Activated naive CD8-positive, alpha-beta T cell treated with anti-CD3 and anti-CD28 coated beads, Interleukin-2, amount 50 U/mL, for 16 hours (primary cell): Measurements from ENCODE around the gene PNLIPRP2.

ENCODE experiments used
- DNase-seq: peaks from one replicate; pipeline ENCODE4 v3.0.0-alpha.2; 2020; ENCODE audit warnings: low read depth, low spot score

PNLIPRP2 gene

GRCh38 chr10:116612107-116612769, 8.5 kb upstream of the PNLIPRP2 start:
- no peak for DNase-seq

GRCh38 chr10:116613471-116613870, 7.3 kb upstream of the PNLIPRP2 start:
- no peak for DNase-seq

- no peak for DNase-seq
Measured at GRCh38 chr10:116614796-116615195, 6.0 kb upstream of the PNLIPRP2 start.

- no peak for DNase-seq
Measured at GRCh38 chr10:116615199-116615776, 5.5 kb upstream of the PNLIPRP2 start.

- DNase-seq: no peak
Measured at GRCh38 chr10:116621476-116621875, 723 bp downstream of the PNLIPRP2 start.

GRCh38 chr10:116621934-116622655, 1.3 kb downstream of the PNLIPRP2 start:
- no peak for DNase-seq

- no peak for DNase-seq
Measured at GRCh38 chr10:116625845-116626244, 5.1 kb downstream of the PNLIPRP2 start.

GRCh38 chr10:116626815-116627214, 6.1 kb downstream of the PNLIPRP2 start:
- no peak for DNase-seq

GRCh38 chr10:116627386-116627933, 6.7 kb downstream of the PNLIPRP2 start:
- DNase-seq: no peak

GRCh38 chr10:116629340-116629739, 8.6 kb downstream of the PNLIPRP2 start:
- DNase-seq: no peak

GRCh38 chr10:116630020-116630419, 9.3 kb downstream of the PNLIPRP2 start:
- DNase-seq: no peak

- no peak for DNase-seq
Measured at GRCh38 chr10:116631871-116632295, 11.1 kb downstream of the PNLIPRP2 start.

GRCh38 chr10:116632596-116633215, 12.0 kb downstream of the PNLIPRP2 start:
- no peak for DNase-seq

- DNase-seq: no peak
Measured at GRCh38 chr10:116633216-116633600, 12.5 kb downstream of the PNLIPRP2 start.

GRCh38 chr10:116634126-116634975, 13.6 kb downstream of the PNLIPRP2 start:
- no peak for DNase-seq

- no peak for DNase-seq
Measured at GRCh38 chr10:116636385-116636784, 15.6 kb downstream of the PNLIPRP2 start.

- DNase-seq: no peak
Measured at GRCh38 chr10:116636976-116637375, 16.2 kb downstream of the PNLIPRP2 start.

GRCh38 chr10:116637830-116638229, 17.1 kb downstream of the PNLIPRP2 start:
- no peak for DNase-seq

- no peak for DNase-seq
Measured at GRCh38 chr10:116646502-116646901, 25.7 kb downstream of the PNLIPRP2 start.

- DNase-seq: no peak
Measured at GRCh38 chr10:116648903-116649302, 28.1 kb downstream of the PNLIPRP2 start.

- DNase-seq: no peak
Measured at GRCh38 chr10:116653885-116654284, 33.1 kb downstream of the PNLIPRP2 start.
